Naive thymus-derived CD4-positive, alpha-beta T cell (primary cell): Measurements from ENCODE around the gene LAMA3. TPM values are rescaled to one million over a fixed set of nuclear protein-coding genes. Genes with fewer than 3 reads are reported as not detected.

ENCODE experiments used
- ATAC-seq: fragments of 150-1000 bp; cut with Tn5 transposase; 2 replicates; pipeline ENCODE4 v1.10.0; 2021; ENCODE audit warnings: mild to moderate bottlenecking, moderate library complexity
- CTCF ChIA-PET: fragments of 350-600 bp; sonication (Branson Sonifier 250); formaldehyde crosslinking; loops from one replicate; lab custom pipeline; 2021; ENCODE audit warnings: antibody characterized with exemption; lab: Charles Lee
- POLR2A ChIA-PET: fragments of 350-600 bp; sonication (Branson Sonifier 250); formaldehyde crosslinking; loops from one replicate; lab custom pipeline; 2021; ENCODE audit warnings: antibody characterized with exemption, inconsistent platforms; lab: Charles Lee
- DNase-seq, 9 donors: peaks; one replicate each; pipeline versions ENCODE4 v3.0.0 to v3.0.0-alpha.2; 2020 to 2022; ENCODE audit warnings: mixed read lengths in 1 of 9
- H3K27ac ChIP-seq: one replicate; pipeline ENCODE4 v1.7.0; 2013; ENCODE audit warnings: mild to moderate bottlenecking, low read depth, low read length, moderate library complexity
- H3K27me3 ChIP-seq, 2 donors: one replicate each; pipeline ENCODE4 v1.7.0; 2013; ENCODE audit warnings: low read length in 2 of 2, mild to moderate bottlenecking in 2 of 2, moderate library complexity in 2 of 2; ENCODE audit not compliant: control insufficient read depth in 2 of 2, insufficient read depth in 2 of 2
- H3K36me3 ChIP-seq, 3 experiments: 1 replicate in 2 of 3; 2 replicates in 1 of 3; pipeline ENCODE4 v1.7.0; 2013; ENCODE audit warnings: low read length in 3 of 3, mild to moderate bottlenecking in 3 of 3, moderate library complexity in 1 of 3; ENCODE audit not compliant: insufficient read depth in 3 of 3, control insufficient read depth in 2 of 3
- H3K4me1 ChIP-seq, 2 donors: one replicate each; pipeline ENCODE4 v1.7.0; 2013; ENCODE audit warnings: low read length in 2 of 2, mild to moderate bottlenecking in 2 of 2, moderate library complexity in 1 of 2; ENCODE audit not compliant: control insufficient read depth in 2 of 2, insufficient read depth in 2 of 2
- H3K4me3 ChIP-seq: 2 replicates; pipeline ENCODE4 v1.7.0; 2013; ENCODE audit warnings: mild to moderate bottlenecking, low read length
- H3K9me3 ChIP-seq, 3 experiments: 1 replicate in 2 of 3; 2 replicates in 1 of 3; pipeline ENCODE4 v1.7.0; 2013; ENCODE audit warnings: low read length in 3 of 3; ENCODE audit not compliant: control insufficient read depth in 2 of 3
- H3K27ac Mint-ChIP-seq, 9 donors: one replicate each; pipeline ENCODE4 v1.8.0; 2020 to 2022; ENCODE audit warnings: mixed read lengths in 9 of 9, mild to moderate bottlenecking in 8 of 9, moderate library complexity in 5 of 9, inconsistent platforms in 2 of 9
- H3K27me3 Mint-ChIP-seq, 5 donors: one replicate each; pipeline ENCODE4 v1.8.0; 2021 to 2022; ENCODE audit warnings: mixed read lengths in 5 of 5, mild to moderate bottlenecking in 1 of 5
- H3K36me3 Mint-ChIP-seq, 5 donors: one replicate each; pipeline ENCODE4 v1.8.0; 2020 to 2022; ENCODE audit warnings: mixed read lengths in 5 of 5, mild to moderate bottlenecking in 3 of 5, inconsistent platforms in 1 of 5
- H3K4me1 Mint-ChIP-seq, 7 donors: one replicate each; pipeline ENCODE4 v1.8.0; 2020 to 2022; ENCODE audit warnings: mixed read lengths in 7 of 7, mild to moderate bottlenecking in 3 of 7, inconsistent platforms in 1 of 7
- H3K4me3 Mint-ChIP-seq, 10 donors: one replicate each; pipeline ENCODE4 v1.8.0; 2020 to 2022; ENCODE audit warnings: mild to moderate bottlenecking in 10 of 10, mixed read lengths in 10 of 10, moderate library complexity in 6 of 10, inconsistent platforms in 2 of 10
- H3K9me3 Mint-ChIP-seq, 11 donors: one replicate each; pipeline ENCODE4 v1.8.0; 2020 to 2022; ENCODE audit warnings: mixed read lengths in 11 of 11, mild to moderate bottlenecking in 4 of 11, inconsistent platforms in 1 of 11, moderate library complexity in 1 of 11
- intact Hi-C, 2 donors: fragments of 100-400 bp; cut with micrococcal nuclease; formaldehyde crosslinking; loops; one replicate each; pipeline ENCODE4 v1.15.1; 2023
- polyA plus RNA-seq, 2 donors: library from polyadenylated mRNA; unstranded; fragments of 300-500 nt; fragmentation: Illumina TruSeq; gene quantifications; one replicate each; pipeline ENCODE4 v1.2.3, GENCODE V29; 2021
- total RNA-seq, 6 experiments: library from RNA in 5 of 6; stranded (reverse) in 5 of 6; gene quantifications; 1 replicate in 5 of 6; 2 replicates in 1 of 6; pipeline ENCODE4 v1.2.3 and lab custom pipeline; 2021 to 2026

The LAMA3 gene
- total and polyA plus RNA-seq, 7 experiments from 2014 or later, result 0.22 TPM; not detected in 6

DNA sequence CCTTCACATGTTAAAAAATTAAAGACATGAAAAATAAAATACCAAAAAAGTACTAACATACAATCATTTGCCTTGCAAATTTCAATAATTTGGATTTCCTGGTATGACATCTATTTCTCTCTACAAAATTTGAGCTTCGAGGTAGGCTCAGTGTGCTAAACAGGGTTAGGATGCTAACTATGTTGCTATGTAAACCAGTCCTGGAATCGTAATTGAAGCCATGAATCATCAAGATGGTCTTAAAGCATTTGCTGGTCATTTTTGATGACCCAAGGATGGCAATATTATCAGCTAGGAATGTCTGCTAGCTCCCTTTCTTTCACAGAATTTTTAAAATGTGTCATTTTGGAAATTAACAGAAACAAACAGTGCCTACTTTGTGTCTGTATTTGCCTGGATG is 217.4 kb downstream of the LAMA3 start:
- Histone ChIP-seq H3K9me3 (no peaks in the 10 kb centered on the region), H3K27ac (no peak overlapping the region), H3K27me3 (no peaks in the 10 kb centered on the region), H3K4me1 (no peaks in the 10 kb centered on the region), H3K4me3 (no peak overlapping the region), H3K36me3 (no peaks in the 10 kb centered on the region)
- Mint-ChIP-seq H3K36me3 (no peaks in the 10 kb centered on the region), H3K4me3 (no peak overlapping the region), H3K27ac (no peak overlapping the region), H3K4me1 (peaks cover 0 to 3% (median 0%) of the 10 kb centered on the region in 7 donors), H3K9me3 (no peaks in the 10 kb centered on the region), H3K27me3 (peaks cover 0 to 3% (median 0%) of the 10 kb centered on the region in 5 donors)
- DNase-seq (no peak), ATAC-seq (no peak)
- ChIA-PET POLR2A (no interaction called here), CTCF (interaction anchor here (1.4 kb wide), 1 partner anchor 12 kb away, joined by 4 read pairs; no protein-coding TSS in a partner anchor)
- intact Hi-C loops, result no loop called here

DNA sequence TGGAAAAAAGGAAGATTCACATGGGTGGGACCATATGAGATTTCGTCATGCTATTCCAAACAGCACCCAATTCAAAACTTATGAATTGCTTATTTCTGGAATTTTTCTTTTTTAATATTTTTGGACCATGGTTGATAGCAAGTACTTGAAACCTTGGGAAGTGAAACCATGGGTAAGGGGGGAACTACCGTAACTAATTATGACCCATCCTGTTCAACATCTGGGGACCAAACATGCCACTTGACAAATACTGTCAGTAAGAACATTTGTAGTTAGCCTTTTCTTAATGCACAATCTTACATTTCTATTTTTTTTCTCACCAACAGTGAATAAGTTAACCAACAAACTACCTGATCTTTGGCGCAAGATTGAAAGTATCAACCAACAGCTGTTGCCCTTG is 219.6 kb downstream of the LAMA3 start:
- POLR2A ChIA-PET, result no interaction called here
- peaks cover 0 to 3% (median 0%) of the 10 kb centered on the region in 5 donors for H3K27me3 Mint-ChIP-seq
- CTCF ChIA-PET, result no interaction called here

GRCh38 chr18:23910032-23910431 is 220.8 kb downstream of the LAMA3 start:
- ChIA-PET POLR2A (interaction anchor here (0.6 kb wide), 1 partner anchor 9 kb away, joined by 3 read pairs; no protein-coding TSS in a partner anchor), CTCF (interaction anchor here (0.6 to 1.4 kb wide), 2 partner anchors 8 to 10 kb away, joined by 4 read pairs; no protein-coding TSS in a partner anchor)
- no peak overlapping the region for H3K27ac Mint-ChIP-seq
- Histone ChIP-seq H3K27me3 (no peaks in the 10 kb centered on the region), H3K4me3 (no peak overlapping the region), H3K9me3 (no peaks in the 10 kb centered on the region), H3K27ac (no peak overlapping the region), H3K36me3 (no peaks in the 10 kb centered on the region), H3K4me1 (no peaks in the 10 kb centered on the region)
- peaks cover 0 to 3% (median 0%) of the 10 kb centered on the region in 5 donors for H3K27me3 Mint-ChIP-seq
- intact Hi-C loops, result no loop called here
- H3K36me3 Mint-ChIP-seq, result no peaks in the 10 kb centered on the region
- peaks cover 0 to 3% (median 0%) of the 10 kb centered on the region in 7 donors for H3K4me1 Mint-ChIP-seq
- no peak overlapping the region for H3K4me3 Mint-ChIP-seq
- DNase-seq (no peak), ATAC-seq (no peak)
- no peaks in the 10 kb centered on the region for H3K9me3 Mint-ChIP-seq

More for the DNA sequence above, 219.6 kb downstream of the LAMA3 start:
- ATAC-seq (no peak), DNase-seq (no peak)
- H3K9me3 Mint-ChIP-seq, result no peaks in the 10 kb centered on the region
- H3K36me3 Mint-ChIP-seq, result no peaks in the 10 kb centered on the region
- H3K4me3 ChIP-seq, result no peak overlapping the region
- intact Hi-C loops, result no loop called here
- no peaks in the 10 kb centered on the region for H3K36me3 ChIP-seq
- no peaks in the 10 kb centered on the region for H3K4me1 ChIP-seq
- no peak overlapping the region for H3K27ac ChIP-seq
- H3K27me3 ChIP-seq, result no peaks in the 10 kb centered on the region
- no peak overlapping the region for H3K4me3 Mint-ChIP-seq
- H3K4me1 Mint-ChIP-seq, result peaks cover 0 to 3% (median 0%) of the 10 kb centered on the region in 7 donors
- H3K9me3 ChIP-seq, result no peaks in the 10 kb centered on the region
- no peak overlapping the region for H3K27ac Mint-ChIP-seq

DNA sequence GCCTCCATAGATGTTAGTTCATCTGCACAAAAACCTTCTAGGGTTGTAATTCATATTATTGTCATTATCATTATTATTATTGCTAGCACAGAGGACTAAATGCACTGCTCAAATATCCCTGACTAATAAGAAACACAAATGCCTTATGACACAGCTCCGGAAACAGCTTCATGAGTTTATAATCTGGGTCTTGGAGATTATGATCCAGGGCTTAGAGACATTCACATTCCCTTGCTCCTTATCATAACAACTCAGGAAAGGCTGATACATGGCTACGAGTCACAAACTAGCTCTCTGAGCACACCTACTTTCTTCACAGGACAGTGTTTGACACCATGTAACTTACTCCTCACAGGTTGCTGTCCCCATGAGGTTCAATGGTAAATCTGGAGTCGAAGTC is 223.1 kb downstream of the LAMA3 start:
- Mint-ChIP-seq H3K36me3 (no peaks in the 10 kb centered on the region), H3K27ac (no peak overlapping the region), H3K27me3 (peaks cover 0 to 8% (median 0%) of the 10 kb centered on the region in 5 donors), H3K4me3 (no peak overlapping the region), H3K9me3 (no peaks in the 10 kb centered on the region), H3K4me1 (peaks cover 0 to 3% (median 0%) of the 10 kb centered on the region in 7 donors)
- DNase-seq (no peak), ATAC-seq (no peak)
- Histone ChIP-seq H3K4me1 (no peaks in the 10 kb centered on the region), H3K36me3 (no peaks in the 10 kb centered on the region), H3K9me3 (no peaks in the 10 kb centered on the region), H3K27ac (no peak overlapping the region), H3K27me3 (no peaks in the 10 kb centered on the region), H3K4me3 (no peak overlapping the region)
- ChIA-PET POLR2A (interaction anchor here (1.6 kb wide), 1 partner anchor 15 kb away, joined by 3 read pairs; no protein-coding TSS in a partner anchor), CTCF (interaction anchor here (1.6 kb wide), 1 partner anchor 11 kb away, joined by 4 read pairs; no protein-coding TSS in a partner anchor)
- intact Hi-C loops, result no loop called here

- peaks cover 6 to 25% (median 18%) of the 10 kb centered on the region in 7 donors for H3K4me1 Mint-ChIP-seq
- no peaks in the 10 kb centered on the region for H3K36me3 Mint-ChIP-seq
- Histone ChIP-seq H3K36me3 (no peaks in the 10 kb centered on the region), H3K4me3 (no peak overlapping the region), H3K27ac (no peak overlapping the region), H3K4me1 (peaks cover 8 to 15% of the 10 kb centered on the region in 2 donors), H3K27me3 (no peaks in the 10 kb centered on the region), H3K9me3 (no peaks in the 10 kb centered on the region)
- intact Hi-C loops, result loop anchor here in 1 of 2 donors (5.0 kb wide), 1 partner anchor 399 kb away; no protein-coding TSS in a partner anchor
- ChIA-PET CTCF (interaction anchor here (1.4 kb wide), 1 partner anchor 94 kb away, joined by 3 read pairs; no protein-coding TSS in a partner anchor), POLR2A (no interaction called here)
- peaks cover 0 to 1% (median 0%) of the 10 kb centered on the region in 11 donors for H3K9me3 Mint-ChIP-seq
- H3K27me3 Mint-ChIP-seq, result peaks cover 0 to 27% (median 5%) of the 10 kb centered on the region in 5 donors
- DNase-seq, result no peak
- no peak overlapping the region for H3K4me3 Mint-ChIP-seq
- no peak for ATAC-seq
- H3K27ac Mint-ChIP-seq, result peak overlapping the region in 1 of 9 donors; percentile 2
Measured at GRCh38 chr18:23916338-23916737, 227.1 kb downstream of the LAMA3 start.

- Histone ChIP-seq H3K4me3 (no peak overlapping the region), H3K27me3 (no peaks in the 10 kb centered on the region), H3K36me3 (no peaks in the 10 kb centered on the region), H3K4me1 (peaks cover 8 to 15% of the 10 kb centered on the region in 2 donors), H3K9me3 (no peaks in the 10 kb centered on the region), H3K27ac (no peak overlapping the region)
- Mint-ChIP-seq H3K27me3 (peaks cover 0 to 27% (median 5%) of the 10 kb centered on the region in 5 donors), H3K4me3 (no peak overlapping the region), H3K4me1 (peaks cover 10 to 31% (median 25%) of the 10 kb centered on the region in 7 donors), H3K9me3 (peaks cover 0 to 3% (median 0%) of the 10 kb centered on the region in 11 donors), H3K36me3 (peaks cover 0 to 3% (median 0%) of the 10 kb centered on the region in 5 donors), H3K27ac (peak overlapping the region in 3 of 9 donors; percentile 20 to 63 (median 62))
- DNase-seq, result peak; percentile 47 to 74 (median 61)
- intact Hi-C loops, result loop anchor here (1.0 to 5.0 kb wide), 11 partner anchors 48 to 419 kb away; no protein-coding TSS in a partner anchor
- ChIA-PET POLR2A (interaction anchor here (1.1 kb wide), 1 partner anchor 9 kb away, joined by 3 read pairs; no protein-coding TSS in a partner anchor), CTCF (interaction anchor here (0.5 to 1.8 kb wide), 22 partner anchors 8 to 469 kb away, joined by 3 to 15 read pairs (median 4); no protein-coding TSS in a partner anchor)
- peak; percentile 87 for ATAC-seq
Measured at GRCh38 chr18:23918395-23919032, 229.3 kb downstream of the LAMA3 start.
